ENCODE data around the gene HMX2.

The HMX2 gene

GRCh38 chr10:123139521-123140163 lies 8.3 kb upstream of the HMX2 start:
- H3K27ac ChIP-seq = no peak overlapping the region

GRCh38 chr10:123140164-123140982 lies 7.6 kb upstream of the HMX2 start:
- TF ChIP-seq, protein P1, sequence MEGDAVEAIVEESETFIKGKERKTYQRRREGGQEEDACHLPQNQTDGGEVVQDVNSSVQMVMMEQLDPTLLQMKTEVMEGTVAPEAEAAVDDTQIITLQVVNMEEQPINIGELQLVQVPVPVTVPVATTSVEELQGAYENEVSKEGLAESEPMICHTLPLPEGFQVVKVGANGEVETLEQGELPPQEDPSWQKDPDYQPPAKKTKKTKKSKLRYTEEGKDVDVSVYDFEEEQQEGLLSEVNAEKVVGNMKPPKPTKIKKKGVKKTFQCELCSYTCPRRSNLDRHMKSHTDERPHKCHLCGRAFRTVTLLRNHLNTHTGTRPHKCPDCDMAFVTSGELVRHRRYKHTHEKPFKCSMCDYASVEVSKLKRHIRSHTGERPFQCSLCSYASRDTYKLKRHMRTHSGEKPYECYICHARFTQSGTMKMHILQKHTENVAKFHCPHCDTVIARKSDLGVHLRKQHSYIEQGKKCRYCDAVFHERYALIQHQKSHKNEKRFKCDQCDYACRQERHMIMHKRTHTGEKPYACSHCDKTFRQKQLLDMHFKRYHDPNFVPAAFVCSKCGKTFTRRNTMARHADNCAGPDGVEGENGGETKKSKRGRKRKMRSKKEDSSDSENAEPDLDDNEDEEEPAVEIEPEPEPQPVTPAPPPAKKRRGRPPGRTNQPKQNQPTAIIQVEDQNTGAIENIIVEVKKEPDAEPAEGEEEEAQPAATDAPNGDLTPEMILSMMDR (conservative IDR thresholded peaks at IDR 0.05) = no peak
- TF ChIP-seq ZFX (IDR thresholded peaks at IDR 0.05) = no peak
- H3K27ac ChIP-seq = no peak overlapping the region

More at GRCh38 chr10:123139521-123140163, 8.3 kb upstream of the HMX2 start:
- TF ChIP-seq ZFX (IDR thresholded peaks at IDR 0.05) = no peak
- TF ChIP-seq, protein P1 (conservative IDR thresholded peaks at IDR 0.05) = no peak

GRCh38 chr10:123140983-123141390 lies 6.9 kb upstream of the HMX2 start:
- H3K27ac ChIP-seq = no peak overlapping the region
- TF ChIP-seq, protein P1 (conservative IDR thresholded peaks at IDR 0.05) = no peak
- TF ChIP-seq ZFX (IDR thresholded peaks at IDR 0.05) = no peak

DNA sequence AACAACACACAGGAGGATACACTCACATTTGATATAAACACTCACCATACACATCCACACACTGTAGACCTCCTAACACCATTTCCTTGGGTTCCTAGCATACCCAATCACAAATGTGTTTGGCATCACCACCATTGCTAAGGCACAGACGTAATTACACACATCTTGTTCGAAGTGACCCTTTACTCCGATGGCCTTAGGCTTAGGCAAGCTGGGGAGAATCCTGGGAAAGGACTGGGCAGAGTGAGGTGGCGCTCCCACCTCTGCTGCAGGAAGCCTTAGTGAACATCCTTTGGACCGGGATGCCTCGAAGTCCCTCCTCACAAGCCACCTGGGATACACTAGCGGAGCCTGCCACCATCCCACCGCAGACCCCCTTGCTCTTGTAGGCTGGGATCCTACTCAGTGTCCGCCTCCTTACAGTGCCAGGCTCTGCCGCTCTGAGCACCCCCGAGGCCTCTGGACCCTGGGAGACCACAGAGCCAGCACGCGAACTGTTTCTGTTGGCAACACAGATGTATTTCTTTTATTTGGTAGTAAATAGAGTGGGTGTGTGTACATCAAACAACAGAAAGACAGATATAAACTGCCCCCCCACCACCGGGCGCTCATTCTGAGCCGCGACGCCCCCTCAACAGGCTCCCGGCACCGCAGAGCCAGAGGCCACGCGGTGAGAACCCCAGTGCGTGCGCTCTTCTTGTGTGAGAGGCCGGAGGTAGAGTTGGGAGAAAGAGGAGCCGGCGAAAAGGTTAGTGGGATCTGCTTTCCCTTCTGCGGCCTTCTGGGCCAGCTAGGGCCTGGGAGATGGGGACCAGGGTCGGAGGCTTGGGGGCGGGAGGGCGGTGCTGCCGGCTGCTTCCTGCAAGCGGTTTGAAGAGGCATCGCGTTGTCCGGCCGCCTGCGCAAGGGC lies 5.9 kb upstream of the HMX2 start:
- no peak overlapping the region for H3K27ac ChIP-seq
- TF ChIP-seq, protein P1 (conservative IDR thresholded peaks at IDR 0.05) = no peak
- TF ChIP-seq ZFX (IDR thresholded peaks at IDR 0.05) = no peak

DNA sequence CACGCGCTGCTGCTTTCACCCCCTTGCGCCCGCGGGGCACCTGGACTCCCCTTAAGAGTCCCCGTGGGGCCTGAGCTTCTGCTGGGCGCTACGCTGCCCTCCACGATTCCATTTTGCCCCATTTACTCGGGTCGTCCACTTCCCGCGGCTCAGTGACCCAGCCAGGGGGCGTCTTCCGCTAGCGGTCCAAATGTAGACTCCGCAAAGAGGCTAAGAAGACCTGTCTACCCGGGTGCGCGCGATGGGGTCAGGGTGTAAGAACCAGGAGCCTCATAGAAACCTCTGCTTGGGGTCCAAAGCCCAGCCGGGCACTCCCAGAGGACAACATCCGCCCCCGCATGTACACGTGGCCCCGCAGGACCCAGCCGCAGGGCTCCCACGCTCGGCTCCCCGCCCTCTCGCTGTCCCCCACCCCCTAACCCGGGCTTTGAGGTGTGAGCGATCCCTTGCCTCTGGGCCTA lies 5.2 kb upstream of the HMX2 start:
- H3K27ac ChIP-seq = no peak overlapping the region
- no peak for TF ChIP-seq ZFX (IDR thresholded peaks at IDR 0.05)
- TF ChIP-seq, protein P1 (conservative IDR thresholded peaks at IDR 0.05) = no peak

DNA sequence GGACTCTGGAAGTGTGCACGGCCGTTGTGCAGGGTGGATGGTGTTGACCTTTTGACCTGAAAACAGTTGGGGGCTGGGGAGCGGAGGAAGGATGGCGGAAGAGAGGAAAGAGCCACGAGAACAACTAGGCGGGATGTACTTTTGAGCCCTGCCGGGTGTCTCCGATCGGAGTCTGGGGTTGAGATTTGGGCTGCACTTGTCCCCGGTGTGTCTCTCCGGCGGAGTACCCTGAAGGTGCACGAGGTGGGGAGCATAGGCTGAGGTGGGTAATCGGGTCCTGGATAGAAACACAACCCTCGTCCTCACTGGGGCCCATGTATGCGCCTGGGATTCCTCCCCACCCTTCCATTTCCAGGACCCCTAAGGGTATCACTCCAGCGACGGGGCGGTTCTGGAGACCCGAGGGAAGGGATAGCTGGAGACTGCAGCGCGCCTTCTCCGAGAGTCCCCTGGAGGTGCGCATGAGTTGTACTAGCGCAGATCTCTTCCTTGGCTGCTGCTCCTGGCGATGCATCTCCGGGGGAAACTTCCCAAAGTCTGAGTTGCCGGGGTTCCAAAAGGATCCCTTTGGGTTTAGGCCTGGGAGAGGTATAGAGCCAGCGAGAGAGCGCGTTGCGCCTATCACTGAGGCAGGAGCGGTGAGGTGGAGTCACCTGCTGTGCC lies 4.6 kb upstream of the HMX2 start:
- no peak overlapping the region for H3K27ac ChIP-seq
- TF ChIP-seq, protein P1 (conservative IDR thresholded peaks at IDR 0.05) = no peak
- TF ChIP-seq ZFX (IDR thresholded peaks at IDR 0.05) = no peak

Data from C4-2B (cell line).